ENCODE data around the gene MAML2.

The MAML2 gene

GRCh38 chr11:96338910-96339705 lies 3.9 kb downstream of the MAML2 start:
- Histone ChIP-seq H3K36me3 (no peaks in the 10 kb centered on the region), H3K4me1 (ENCODE audit: control insufficient read depth in 1 of 2, insufficient read depth in 1 of 2, low read depth in 1 of 2, low read length in 1 of 2) (peaks cover 16 to 33% of the 10 kb centered on the region in 2 experiments), H3K27ac (peak overlapping the region; percentile 51), H3K9me3 (no peaks in the 10 kb centered on the region), H3K27me3 (peaks cover 9% of the 10 kb centered on the region), H3K4me3 (ENCODE audit: low read depth in 1 of 2, low read length in 1 of 2) (no peak overlapping the region)
- TF ChIP-seq, protein P1, sequence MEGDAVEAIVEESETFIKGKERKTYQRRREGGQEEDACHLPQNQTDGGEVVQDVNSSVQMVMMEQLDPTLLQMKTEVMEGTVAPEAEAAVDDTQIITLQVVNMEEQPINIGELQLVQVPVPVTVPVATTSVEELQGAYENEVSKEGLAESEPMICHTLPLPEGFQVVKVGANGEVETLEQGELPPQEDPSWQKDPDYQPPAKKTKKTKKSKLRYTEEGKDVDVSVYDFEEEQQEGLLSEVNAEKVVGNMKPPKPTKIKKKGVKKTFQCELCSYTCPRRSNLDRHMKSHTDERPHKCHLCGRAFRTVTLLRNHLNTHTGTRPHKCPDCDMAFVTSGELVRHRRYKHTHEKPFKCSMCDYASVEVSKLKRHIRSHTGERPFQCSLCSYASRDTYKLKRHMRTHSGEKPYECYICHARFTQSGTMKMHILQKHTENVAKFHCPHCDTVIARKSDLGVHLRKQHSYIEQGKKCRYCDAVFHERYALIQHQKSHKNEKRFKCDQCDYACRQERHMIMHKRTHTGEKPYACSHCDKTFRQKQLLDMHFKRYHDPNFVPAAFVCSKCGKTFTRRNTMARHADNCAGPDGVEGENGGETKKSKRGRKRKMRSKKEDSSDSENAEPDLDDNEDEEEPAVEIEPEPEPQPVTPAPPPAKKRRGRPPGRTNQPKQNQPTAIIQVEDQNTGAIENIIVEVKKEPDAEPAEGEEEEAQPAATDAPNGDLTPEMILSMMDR (IDR thresholded peaks at IDR 0.05), result no peak

- peaks cover 9% of the 10 kb centered on the region for H3K27me3 ChIP-seq
- no peak overlapping the region for H3K27ac ChIP-seq
- no peaks in the 10 kb centered on the region for H3K36me3 ChIP-seq
- H3K4me3 ChIP-seq (ENCODE audit: low read depth in 1 of 2, low read length in 1 of 2), result no peak overlapping the region
- peaks cover 11 to 30% of the 10 kb centered on the region in 2 experiments for H3K4me1 ChIP-seq (ENCODE audit: control insufficient read depth in 1 of 2, insufficient read depth in 1 of 2, low read depth in 1 of 2, low read length in 1 of 2)
- TF ChIP-seq, protein P1 (IDR thresholded peaks at IDR 0.05), result no peak
- no peaks in the 10 kb centered on the region for H3K9me3 ChIP-seq
Observed at GRCh38 chr11:96337541-96338431, 5.2 kb downstream of the MAML2 start.

GRCh38 chr11:96335388-96335787 lies 7.6 kb downstream of the MAML2 start:
- Histone ChIP-seq H3K4me3 (ENCODE audit: low read depth in 1 of 2, low read length in 1 of 2) (no peak overlapping the region), H3K27me3 (no peaks in the 10 kb centered on the region), H3K27ac (peak overlapping the region; percentile 13), H3K4me1 (ENCODE audit: control insufficient read depth in 1 of 2, insufficient read depth in 1 of 2, low read depth in 1 of 2, low read length in 1 of 2) (peaks cover 17 to 39% of the 10 kb centered on the region in 2 experiments), H3K36me3 (no peaks in the 10 kb centered on the region), H3K9me3 (no peaks in the 10 kb centered on the region)
- TF ChIP-seq, protein P1 (IDR thresholded peaks at IDR 0.05), result no peak

DNA sequence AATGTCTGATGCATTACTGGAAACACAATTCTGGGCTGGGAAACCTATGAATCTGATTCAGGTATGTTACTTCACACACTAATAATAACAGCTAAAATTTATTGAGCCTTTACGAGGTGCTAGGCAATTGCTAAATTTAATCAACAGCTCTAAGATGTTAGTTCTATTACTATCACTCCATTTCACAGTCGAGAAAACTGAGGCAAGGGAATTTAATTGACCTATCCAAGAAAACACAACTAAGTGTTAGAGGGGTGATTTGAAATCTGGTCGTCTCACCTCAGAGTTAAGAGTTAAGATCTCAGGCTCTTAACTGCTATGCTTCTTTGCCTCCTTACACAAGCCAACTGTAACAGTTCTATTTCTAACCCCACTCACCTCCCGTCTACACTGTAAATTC lies 8.8 kb downstream of the MAML2 start:
- H3K27ac ChIP-seq, result no peak overlapping the region
- no peaks in the 10 kb centered on the region for H3K27me3 ChIP-seq
- H3K4me1 ChIP-seq (ENCODE audit: control insufficient read depth in 1 of 2, insufficient read depth in 1 of 2, low read depth in 1 of 2, low read length in 1 of 2), result peaks cover 17 to 30% of the 10 kb centered on the region in 2 experiments
- no peaks in the 10 kb centered on the region for H3K36me3 ChIP-seq
- H3K9me3 ChIP-seq, result no peaks in the 10 kb centered on the region
- TF ChIP-seq, protein P1 (IDR thresholded peaks at IDR 0.05), result no peak
- H3K4me3 ChIP-seq (ENCODE audit: low read depth in 1 of 2, low read length in 1 of 2), result no peak overlapping the region

DNA sequence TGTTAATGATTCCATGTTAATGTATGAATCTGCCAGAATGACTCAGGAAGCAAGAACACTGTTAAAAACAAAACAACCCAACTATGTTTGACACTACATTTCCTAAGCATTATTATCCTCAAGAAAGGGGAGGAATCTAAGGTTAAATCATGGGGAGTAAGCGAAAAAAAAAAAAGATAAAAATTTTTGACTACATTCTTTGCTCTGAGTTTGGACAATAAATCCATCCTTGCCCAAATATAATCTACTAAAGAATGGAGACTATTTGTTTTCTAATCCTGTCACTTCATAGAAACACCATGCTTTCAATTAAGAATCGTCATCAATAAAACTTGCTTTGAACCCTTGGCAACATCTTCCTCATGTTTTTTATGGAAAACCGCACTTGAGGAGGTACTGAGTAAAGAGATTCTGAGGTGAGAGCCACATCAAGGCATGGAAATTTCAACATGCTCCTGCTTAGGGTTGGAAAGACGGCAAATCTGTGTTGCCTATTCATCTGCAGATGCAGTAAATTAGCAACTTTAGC lies 9.7 kb downstream of the MAML2 start:
- no peaks in the 10 kb centered on the region for H3K36me3 ChIP-seq
- peaks cover 17 to 25% of the 10 kb centered on the region in 2 experiments for H3K4me1 ChIP-seq (ENCODE audit: control insufficient read depth in 1 of 2, insufficient read depth in 1 of 2, low read depth in 1 of 2, low read length in 1 of 2)
- no peak overlapping the region for H3K4me3 ChIP-seq (ENCODE audit: low read depth in 1 of 2, low read length in 1 of 2)
- TF ChIP-seq, protein P1 (IDR thresholded peaks at IDR 0.05), result no peak
- no peaks in the 10 kb centered on the region for H3K27me3 ChIP-seq
- H3K9me3 ChIP-seq, result no peaks in the 10 kb centered on the region
- no peak overlapping the region for H3K27ac ChIP-seq
